Posterior cingulate gyrus (tissue), 11 donors: Measurements from ENCODE around the gene CCDC60.
A peak's percentile ranks its signal among the peaks of the same experiment; 100 is the strongest.

Experiments used
- DNase-seq, 10 donors: peaks; one replicate each; pipeline versions ENCODE4 v3.0.0 to v3.0.0-alpha.2; 2020 to 2021; ENCODE audit warnings: mixed read lengths in 3 of 10
- intact Hi-C: fragments of 100-400 bp; cut with DNase I; formaldehyde crosslinking; loops from one replicate; pipeline ENCODE4 v1.15.1; 2023

The CCDC60 gene

DNA sequence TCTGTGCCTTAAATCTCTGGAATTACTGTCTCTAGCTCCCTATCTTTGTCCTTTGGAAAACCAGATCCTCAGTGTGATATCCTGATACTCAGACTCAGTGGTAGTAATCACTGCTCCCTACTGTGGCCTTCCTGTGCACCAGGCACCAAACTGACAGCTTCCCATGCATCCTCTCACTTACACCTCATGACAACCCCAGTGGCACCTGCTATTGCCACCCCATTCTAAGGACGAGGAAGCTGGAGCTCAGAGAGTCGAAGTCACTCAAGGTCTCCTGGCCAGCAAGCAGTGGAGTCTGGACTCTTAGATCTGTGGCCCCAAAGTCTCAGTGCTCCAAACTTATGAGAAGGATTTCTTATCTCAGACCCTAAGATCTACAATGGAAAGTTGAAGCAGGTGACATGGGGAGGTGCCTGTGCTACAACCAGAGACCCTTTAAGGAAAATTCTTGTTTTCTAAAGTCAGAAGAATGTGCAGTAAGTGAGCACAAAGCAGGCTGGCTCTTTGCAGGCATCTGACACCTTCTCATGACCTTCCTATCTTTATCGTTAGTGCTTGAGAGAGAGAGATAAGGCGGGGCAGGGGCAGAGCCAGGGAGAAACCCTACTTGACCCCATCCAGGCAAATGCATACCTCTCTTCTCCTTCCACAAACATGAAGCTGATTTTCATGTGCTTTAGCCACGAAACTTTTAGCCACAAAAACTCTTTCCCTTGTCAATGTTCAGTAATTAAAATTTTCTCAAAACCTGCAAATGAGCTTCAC, 47.1 kb downstream of the CCDC60 start:
- intact Hi-C loops: no loop called here
- DNase-seq: no peak

DNA sequence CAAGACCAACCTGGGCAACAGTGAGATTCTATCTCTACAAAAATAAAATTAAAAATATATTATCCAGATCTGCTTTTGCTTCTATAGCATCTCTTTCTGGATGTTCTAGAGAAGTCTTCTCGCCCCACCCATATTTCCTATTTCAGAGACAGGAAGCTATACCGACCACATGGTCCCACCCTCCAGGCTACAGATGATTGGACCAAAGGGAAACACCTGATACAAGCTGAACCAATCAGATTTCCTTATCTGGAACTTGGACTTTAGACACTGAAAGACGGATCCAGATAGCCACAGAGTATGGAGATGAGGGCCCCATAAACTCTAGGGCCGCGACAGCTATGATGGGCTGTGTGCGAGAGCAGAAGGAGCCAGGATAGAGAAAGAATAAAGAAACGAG, 48.7 kb downstream of the CCDC60 start:
- no peak for DNase-seq
- intact Hi-C loops: no loop called here

DNA sequence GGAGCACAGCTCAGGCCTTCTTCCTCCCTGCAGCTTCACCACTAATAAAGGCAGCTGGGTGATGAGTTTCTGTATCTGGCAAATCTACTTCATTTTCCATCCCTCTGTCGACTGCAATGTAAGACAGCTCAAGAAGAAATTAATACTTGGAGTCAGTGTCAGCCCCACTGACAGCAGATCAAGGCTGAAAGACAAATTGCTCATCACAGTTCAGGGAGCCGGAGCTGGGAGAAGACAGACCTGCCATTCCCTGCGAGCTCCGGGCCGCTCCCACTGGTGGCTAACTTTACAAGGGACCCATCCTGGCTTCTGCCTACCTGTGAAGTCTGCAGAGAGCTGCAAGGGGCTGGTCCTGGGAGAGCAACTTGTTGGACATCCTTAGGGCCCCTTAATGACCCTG, 49.8 kb downstream of the CCDC60 start:
- intact Hi-C loops: no loop called here

GRCh38 chr12:119385659-119386058, 51.1 kb downstream of the CCDC60 start:
- intact Hi-C loops: no loop called here
- no peak for DNase-seq

More for the DNA sequence above, 49.8 kb downstream of the CCDC60 start:
- DNase-seq: no peak

- DNase-seq: no peak
- intact Hi-C loops: no loop called here
These were observed 55.2 kb downstream of the CCDC60 start for GRCh38 chr12:119389687-119390086.

- DNase-seq: no peak
- intact Hi-C loops: no loop called here
These were observed 57.1 kb downstream of the CCDC60 start for GRCh38 chr12:119391673-119392072.

DNA sequence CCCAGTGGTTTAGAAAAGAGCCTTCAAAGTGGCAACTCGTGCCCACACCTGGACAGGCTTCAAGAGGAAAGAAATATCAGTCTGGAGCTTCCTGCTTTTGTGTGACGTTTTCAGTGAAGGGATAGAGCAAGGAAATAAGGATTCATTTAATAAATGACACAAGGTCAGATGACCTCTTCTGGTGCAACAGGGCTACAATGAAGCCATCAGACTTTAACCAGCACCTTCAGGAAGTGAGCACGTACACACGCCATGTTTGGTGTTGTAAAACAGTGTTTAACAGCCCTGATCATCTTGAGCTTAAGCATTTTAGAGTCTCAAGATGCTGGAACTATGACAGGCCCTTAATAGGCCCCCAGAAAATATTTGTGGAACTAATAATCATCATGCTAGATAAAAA, 59.1 kb downstream of the CCDC60 start:
- intact Hi-C loops: no loop called here
- DNase-seq: no peak

GRCh38 chr12:119397540-119397939, 63.0 kb downstream of the CCDC60 start:
- no peak for DNase-seq
- intact Hi-C loops: no loop called here

DNA sequence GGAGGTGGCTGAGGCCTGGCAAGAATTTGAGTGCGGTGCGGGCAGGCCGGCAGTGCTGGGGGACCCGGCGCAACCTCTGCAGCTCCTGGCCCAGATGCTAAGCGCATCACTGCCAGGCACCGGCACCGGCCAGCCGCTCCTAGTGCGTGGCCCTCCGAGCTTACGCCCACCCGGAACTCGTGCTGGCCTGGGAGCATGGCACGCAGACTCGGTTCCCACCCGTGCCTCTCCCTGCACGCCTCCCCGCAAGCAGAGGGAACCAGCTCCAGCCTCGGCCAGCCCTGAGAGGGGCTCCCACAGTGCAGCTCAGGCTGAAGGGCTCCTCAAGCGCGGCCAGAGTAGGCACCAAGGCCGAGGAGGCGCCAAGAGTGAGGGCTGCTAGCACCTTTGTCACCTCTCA, 63.7 kb downstream of the CCDC60 start:
- intact Hi-C loops: no loop called here
- peak in 1 of 10 donors; percentile 68 for DNase-seq

DNA sequence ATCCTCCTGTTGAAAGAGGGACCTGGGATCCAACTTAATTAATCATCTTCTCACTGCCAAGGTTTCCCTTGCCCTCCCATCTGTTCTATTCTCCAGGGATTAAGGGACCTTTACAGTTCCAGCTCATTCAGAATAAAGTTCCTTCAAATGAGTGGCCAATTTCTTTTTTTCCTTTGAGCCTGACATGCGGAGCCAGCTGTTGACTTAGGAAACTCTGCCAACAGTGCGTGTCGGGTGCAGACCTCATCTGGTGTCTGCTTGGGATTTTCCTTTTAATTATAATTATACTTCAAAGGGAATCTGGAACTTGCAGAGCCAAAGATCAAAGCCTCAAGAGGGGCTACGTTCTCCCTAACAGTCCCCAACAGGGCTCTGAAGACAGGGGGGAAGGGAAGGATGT, 64.8 kb downstream of the CCDC60 start:
- no peak for DNase-seq
- intact Hi-C loops: no loop called here

GRCh38 chr12:119406308-119406707, 71.8 kb downstream of the CCDC60 start:
- intact Hi-C loops: no loop called here
- no peak for DNase-seq

- intact Hi-C loops: no loop called here
- no peak for DNase-seq
These were observed 72.3 kb downstream of the CCDC60 start for GRCh38 chr12:119406811-119407210.

GRCh38 chr12:119409043-119409442, 74.5 kb downstream of the CCDC60 start:
- DNase-seq: no peak
- intact Hi-C loops: no loop called here

DNA sequence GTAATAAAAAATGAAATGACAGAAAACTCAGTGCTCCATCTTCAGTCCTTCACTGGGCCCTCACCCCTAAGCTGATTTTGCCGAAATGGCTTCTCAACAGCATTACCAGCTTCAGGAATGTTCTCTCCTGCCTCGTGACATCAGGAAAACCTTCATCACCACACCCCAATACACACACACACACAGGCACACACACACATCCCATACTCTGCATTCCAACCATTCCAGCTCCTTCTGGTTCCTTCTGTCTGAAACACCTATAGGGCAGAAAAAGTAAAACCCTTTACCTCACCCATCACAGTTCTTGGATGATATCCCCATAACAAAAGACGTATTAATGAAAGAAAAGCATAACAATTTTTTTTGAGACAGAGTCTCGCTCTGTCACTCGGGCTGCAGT, 75.9 kb downstream of the CCDC60 start:
- DNase-seq: no peak
- intact Hi-C loops: no loop called here

- intact Hi-C loops: loop anchor here (2.0 kb wide), 2 partner anchors 298 to 1008 kb away; no protein-coding TSS in a partner anchor
- no peak for DNase-seq
These were observed 77.8 kb downstream of the CCDC60 start for GRCh38 chr12:119412306-119412705.

- peak; percentile 37 to 94 (median 76) for DNase-seq
- intact Hi-C loops: loop anchor here (2.0 kb wide), 2 partner anchors 298 to 1008 kb away; no protein-coding TSS in a partner anchor
These were observed 78.6 kb downstream of the CCDC60 start for GRCh38 chr12:119412811-119413794.

- intact Hi-C loops: no loop called here
- no peak for DNase-seq
These were observed 81.2 kb downstream of the CCDC60 start for GRCh38 chr12:119415714-119416113.

GRCh38 chr12:119417440-119417839, 82.9 kb downstream of the CCDC60 start:
- intact Hi-C loops: no loop called here
- DNase-seq: no peak

DNA sequence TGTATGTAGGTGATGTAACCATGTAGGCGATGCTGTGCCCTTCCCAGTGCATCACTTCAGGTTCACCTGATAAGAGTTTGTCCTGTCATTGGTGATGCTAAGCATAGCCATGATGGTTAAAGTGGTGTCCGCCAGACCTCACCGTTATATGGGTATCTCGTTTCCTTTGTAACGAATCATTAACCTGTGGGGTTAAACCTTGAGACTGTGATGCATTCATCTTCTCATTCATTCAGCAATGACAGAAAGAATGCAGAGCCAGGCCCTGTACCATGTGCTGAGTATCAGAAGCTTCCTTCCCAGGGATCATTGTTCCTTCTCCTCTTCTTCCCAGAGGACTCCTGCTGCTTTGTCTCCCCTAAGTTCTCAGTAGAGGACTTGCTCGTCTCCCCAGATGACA, 84.9 kb downstream of the CCDC60 start:
- intact Hi-C loops: no loop called here
- DNase-seq: no peak

- DNase-seq: no peak
- intact Hi-C loops: no loop called here
These were observed 88.8 kb downstream of the CCDC60 start for GRCh38 chr12:119423285-119423684.

- intact Hi-C loops: no loop called here
- no peak for DNase-seq
These were observed 91.1 kb downstream of the CCDC60 start for GRCh38 chr12:119425623-119426022.
